HepG2 (cell line): ENCODE data around the gene SLC13A3. TPM values are rescaled to one million over a fixed set of nuclear protein-coding genes. Genes with fewer than 3 reads are reported as not detected.
A peak's percentile ranks its signal among the peaks of the same experiment; 100 is the strongest.

Experiments
- ATF4 ChIP-seq, 2 experiments: fragments of 450-650 bp in 1 of 2; sonication (generic) in 1 of 2; formaldehyde crosslinking; IDR thresholded peaks; 2 replicates each; pipeline versions ENCODE4 v1.5.0 to v1.8.0; 2020 to 2022; ENCODE audit warnings: mild to moderate bottlenecking in 1 of 2, missing genetic modification reagents in 1 of 2
- DMTF1 ChIP-seq: sonication (generic); formaldehyde crosslinking; IDR thresholded peaks from 2 replicates; pipeline ENCODE4 v1.4.0; 2020; ENCODE audit warnings: mild to moderate bottlenecking, missing genetic modification reagents
- DNMT1 ChIP-seq: sonication (generic); formaldehyde crosslinking; IDR thresholded peaks from 2 replicates; pipeline ENCODE4 v1.5.1; 2020; ENCODE audit warnings: mild to moderate bottlenecking, missing genetic modification reagents
- E2F1 ChIP-seq: sonication (generic); formaldehyde crosslinking; IDR thresholded peaks from 2 replicates; pipeline ENCODE4 v1.5.0; 2020; ENCODE audit warnings: missing genetic modification reagents
- FOXA3 ChIP-seq: IDR thresholded peaks from 2 replicates; pipeline ENCODE4 v1.6.1; 2016; ENCODE audit warnings: missing genetic modification reagents, missing compliant biosample characterization
- IRF2 ChIP-seq: IDR thresholded peaks from 2 replicates; pipeline ENCODE4 v1.6.1; 2018; ENCODE audit warnings: missing genetic modification reagents, missing compliant biosample characterization
- KDM5B ChIP-seq: sonication (generic); formaldehyde crosslinking; IDR thresholded peaks from 2 replicates; pipeline ENCODE4 v1.4.0; 2020; ENCODE audit warnings: missing genetic modification reagents, mild to moderate bottlenecking, borderline replicate concordance
- PBX2 ChIP-seq: IDR thresholded peaks from 2 replicates; pipeline ENCODE4 v1.6.1; 2016; ENCODE audit warnings: control low read depth
- PCBP1 ChIP-seq: fragments of 200-400 bp; formaldehyde crosslinking; IDR thresholded peaks from 2 replicates; pipeline ENCODE4 v1.6.1; 2017; ENCODE audit warnings: mild to moderate bottlenecking, low read depth, low read length, borderline replicate concordance
- PRDM10 ChIP-seq: sonication (generic); formaldehyde crosslinking; IDR thresholded peaks from 2 replicates; pipeline ENCODE4 v1.4.0; 2020; ENCODE audit warnings: low read depth, missing genetic modification reagents
- PRMT3 ChIP-seq: sonication (generic); formaldehyde crosslinking; IDR thresholded peaks from 2 replicates; pipeline ENCODE4 v1.8.1; 2022; ENCODE audit warnings: low read depth, mild to moderate bottlenecking, moderate library complexity, missing genetic modification reagents, borderline replicate concordance
- PTBP1 ChIP-seq: fragments of 200-400 bp; formaldehyde crosslinking; IDR thresholded peaks from 2 replicates; pipeline ENCODE4 v1.6.1; 2018; ENCODE audit warnings: low read length, low read depth; ENCODE audit not compliant: poor library complexity, severe bottlenecking
- SMARCE1 ChIP-seq: fragments of 450-650 bp; IDR thresholded peaks from 2 replicates; pipeline ENCODE4 v1.6.1; 2017; ENCODE audit warnings: borderline replicate concordance
- TBX3 ChIP-seq: fragments of 450-650 bp; IDR thresholded peaks from 2 replicates; pipeline ENCODE4 v1.6.1; 2017; ENCODE audit warnings: antibody characterized with exemption, mild to moderate bottlenecking, inconsistent platforms, borderline replicate concordance
- TFE3 ChIP-seq: IDR thresholded peaks from 2 replicates; pipeline ENCODE4 v1.6.1; 2016
- TOPORS ChIP-seq: sonication (generic); formaldehyde crosslinking; IDR thresholded peaks from 2 replicates; pipeline ENCODE4 v1.8.0; 2023; ENCODE audit warnings: mild to moderate bottlenecking, missing genetic modification reagents
- ZBTB7B ChIP-seq: sonication (generic); formaldehyde crosslinking; IDR thresholded peaks from 2 replicates; pipeline ENCODE4 v1.4.0; 2020; ENCODE audit warnings: missing genetic modification reagents
- polyA plus RNA-seq, 8 experiments: library from polyadenylated mRNA; depleted of rRNA in 3 of 8; stranded (reverse) in 7 of 8; unstranded in 1 of 8; fragments of >200 nt; fragmentation: Illumina TruSeq in 4 of 8; extraction: Trizol in 4 of 8; gene quantifications; 2 replicates each; pipeline versions ENCODE4 v1.2.1 to v1.2.3, GENCODE V29; 2011 to 2016; ENCODE audit warnings: low read depth in 4 of 8, missing spikeins in 1 of 8, mixed read lengths in 1 of 8; ENCODE audit not compliant: insufficient read depth in 1 of 8
- total RNA-seq, 5 experiments: library from RNA; depleted of rRNA; stranded (reverse); fragments of >200 nt; fragmentation: Illumina TruSeq; extraction: Trizol; gene quantifications; 2 replicates each; pipeline ENCODE4 v1.2.3, GENCODE V29; 2016; ENCODE audit warnings: low read depth in 1 of 5

SLC13A3 gene
- total and polyA plus RNA-seq, 2 of the 13 experiments (the other 11 are each of a cell fraction or from before 2014, with no cell fraction given), result 66.5 to 76.0 TPM

- TF ChIP-seq ATF4 (CRISPR knock-in tag; IDR thresholded peaks at IDR 0.05) (peak in 1 of 2 experiments; percentile 98; a peak in 2 of 4 replicates), ZBTB7B (CRISPR knock-in tag) (peak; percentile 100), FOXA3 (CRISPR knock-in tag) (peak; percentile 99), SMARCE1 (no peak), PCBP1 (no peak), DMTF1 (CRISPR knock-in tag) (0 out of 2 replicates have a peak, but pooled peaks have one; percentile 55), PRDM10 (CRISPR knock-in tag) (peak; percentile 93), IRF2 (peak; percentile 99), PTBP1 (no peak), PRMT3 (CRISPR knock-in tag) (0 out of 2 replicates have a peak, but pooled peaks have one; percentile 17), KDM5B (CRISPR knock-in tag) (peak; percentile 48; the same call in 1 of the 2 replicates), PBX2 (CRISPR knock-in tag) (peak; percentile 7; the same call in 1 of the 2 replicates), TBX3 (peak; percentile 90), TOPORS (CRISPR knock-in tag) (no peak), E2F1 (CRISPR knock-in tag) (no peak; the same call in 1 of the 2 replicates), DNMT1 (no peak; the same call in 1 of the 2 replicates), TFE3 (CRISPR knock-in tag) (peak; percentile 100)
Observed at GRCh38 chr20:46666818-46667515, 15.7 kb upstream of the SLC13A3 start (continued).
